Peyer's patch (tissue), 4 donors: ENCODE data around the gene SOX5.

ENCODE experiments used
- CTCF ChIP-seq, 6 experiments: fragments of 450-650 bp in 4 of 6; fragments of 200-600 bp in 2 of 6; sonication (generic) in 1 of 6; IDR thresholded peaks; one replicate each; pipeline ENCODE4 v1.5.1; 2017 to 2019; ENCODE audit warnings: antibody characterized with exemption in 6 of 6, mild to moderate bottlenecking in 3 of 6, moderate library complexity in 1 of 6
- POLR2A ChIP-seq, 2 donors: fragments of 450-650 bp; IDR thresholded peaks; one replicate each; pipeline ENCODE4 v1.5.1; 2017; ENCODE audit warnings: antibody characterized with exemption in 2 of 2, mild to moderate bottlenecking in 2 of 2, moderate library complexity in 2 of 2

- TF ChIP-seq CTCF (IDR thresholded peaks at IDR 0.05) (no peak), POLR2A (IDR thresholded peaks at IDR 0.05) (no peak)
Measured at GRCh38 chr12:23657598-23657997, 291.9 kb downstream of the SOX5 start.
